Measurements from ENCODE around the gene ANKS1B. TPM values are rescaled to one million over a fixed set of nuclear protein-coding genes. Genes with fewer than 3 reads are reported as not detected.

The ANKS1B gene
- total and polyA plus RNA-seq, 10 of the 15 experiments (the other 5 are each of a cell fraction or from before 2014, with no cell fraction given), result 0.16 to 1.3 (median 0.82) TPM; not detected in 7

GRCh38 chr12:98908866-98909265 lies 1075.9 kb downstream of the ANKS1B start:
- no peaks in the 10 kb centered on the region for H3K9me3 ChIP-seq (replicated peaks; ENCODE audit: control insufficient read depth, insufficient read depth, low read length)
- FAIRE-seq (no peak), DNase-seq (ENCODE audit: low read depth, low spot score) (no peak), ATAC-seq (no peak)
- no peaks in the 10 kb centered on the region; a peak in 1 of 4 replicates for H3K27me3 ChIP-seq (replicated peaks in 1 of 2; ENCODE audit: control insufficient read depth in 2 of 2, insufficient read depth in 2 of 2, low read length in 1 of 2)
- RAD21 ChIA-PET (ENCODE audit: unreplicated experiment), result no interaction called here
- H3K4me1 ChIP-seq (ENCODE audit: control insufficient read depth, insufficient read depth, low read length), result no peaks in the 10 kb centered on the region
- 27% methylated on average over 6 of the region's 6 CpGs for WGBS (ENCODE audit: insufficient coverage, insufficient replicate concordance, low lambda C conversion rate, missing lambda C conversion rate)
- POLR2A ChIA-PET, result no interaction called here
- SMC1A ChIA-PET (ENCODE audit: uncharacterized antibody, unreplicated experiment), result no interaction called here
- H3K4me3 ChIP-seq, result no peak overlapping the region
- H4K20me1 ChIP-seq (ENCODE audit: control insufficient read depth, insufficient read depth), result no peaks in the 10 kb centered on the region
- CTCF ChIA-PET, result no interaction called here
- no TSS peak for BruUV-seq (replicated peaks)
- no peak overlapping the region for H3K4me2 ChIP-seq (ENCODE audit: control insufficient read depth, insufficient read depth)
- in situ Hi-C loops (cut with MboI), result no loop called here
- H3K27ac ChIP-seq (ENCODE audit: control insufficient read depth, insufficient read depth), result no peak overlapping the region
- intact Hi-C loops (cut with micrococcal nuclease; ENCODE audit: unreplicated experiment), result no loop called here
- TF ChIP-seq ZNF207 (IDR thresholded peaks at IDR 0.05; ENCODE audit: borderline replicate concordance) (no peak), BHLHE40 (IDR thresholded peaks at IDR 0.05; ENCODE audit: borderline replicate concordance in 1 of 2, low read depth in 2 of 2, low read length in 1 of 2) (no peak)
- TF ChIP-seq, protein P1, sequence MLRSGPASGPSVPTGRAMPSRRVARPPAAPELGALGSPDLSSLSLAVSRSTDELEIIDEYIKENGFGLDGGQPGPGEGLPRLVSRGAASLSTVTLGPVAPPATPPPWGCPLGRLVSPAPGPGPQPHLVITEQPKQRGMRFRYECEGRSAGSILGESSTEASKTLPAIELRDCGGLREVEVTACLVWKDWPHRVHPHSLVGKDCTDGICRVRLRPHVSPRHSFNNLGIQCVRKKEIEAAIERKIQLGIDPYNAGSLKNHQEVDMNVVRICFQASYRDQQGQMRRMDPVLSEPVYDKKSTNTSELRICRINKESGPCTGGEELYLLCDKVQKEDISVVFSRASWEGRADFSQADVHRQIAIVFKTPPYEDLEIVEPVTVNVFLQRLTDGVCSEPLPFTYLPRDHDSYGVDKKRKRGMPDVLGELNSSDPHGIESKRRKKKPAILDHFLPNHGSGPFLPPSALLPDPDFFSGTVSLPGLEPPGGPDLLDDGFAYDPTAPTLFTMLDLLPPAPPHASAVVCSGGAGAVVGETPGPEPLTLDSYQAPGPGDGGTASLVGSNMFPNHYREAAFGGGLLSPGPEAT (IDR thresholded peaks at IDR 0.05; ENCODE audit: low read depth), result no peak
- TF ChIP-seq, protein P2, sequence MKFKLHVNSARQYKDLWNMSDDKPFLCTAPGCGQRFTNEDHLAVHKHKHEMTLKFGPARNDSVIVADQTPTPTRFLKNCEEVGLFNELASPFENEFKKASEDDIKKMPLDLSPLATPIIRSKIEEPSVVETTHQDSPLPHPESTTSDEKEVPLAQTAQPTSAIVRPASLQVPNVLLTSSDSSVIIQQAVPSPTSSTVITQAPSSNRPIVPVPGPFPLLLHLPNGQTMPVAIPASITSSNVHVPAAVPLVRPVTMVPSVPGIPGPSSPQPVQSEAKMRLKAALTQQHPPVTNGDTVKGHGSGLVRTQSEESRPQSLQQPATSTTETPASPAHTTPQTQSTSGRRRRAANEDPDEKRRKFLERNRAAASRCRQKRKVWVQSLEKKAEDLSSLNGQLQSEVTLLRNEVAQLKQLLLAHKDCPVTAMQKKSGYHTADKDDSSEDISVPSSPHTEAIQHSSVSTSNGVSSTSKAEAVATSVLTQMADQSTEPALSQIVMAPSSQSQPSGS (IDR thresholded peaks at IDR 0.05; ENCODE audit: low read length), result no peak
- TF ChIP-seq, protein P3, sequence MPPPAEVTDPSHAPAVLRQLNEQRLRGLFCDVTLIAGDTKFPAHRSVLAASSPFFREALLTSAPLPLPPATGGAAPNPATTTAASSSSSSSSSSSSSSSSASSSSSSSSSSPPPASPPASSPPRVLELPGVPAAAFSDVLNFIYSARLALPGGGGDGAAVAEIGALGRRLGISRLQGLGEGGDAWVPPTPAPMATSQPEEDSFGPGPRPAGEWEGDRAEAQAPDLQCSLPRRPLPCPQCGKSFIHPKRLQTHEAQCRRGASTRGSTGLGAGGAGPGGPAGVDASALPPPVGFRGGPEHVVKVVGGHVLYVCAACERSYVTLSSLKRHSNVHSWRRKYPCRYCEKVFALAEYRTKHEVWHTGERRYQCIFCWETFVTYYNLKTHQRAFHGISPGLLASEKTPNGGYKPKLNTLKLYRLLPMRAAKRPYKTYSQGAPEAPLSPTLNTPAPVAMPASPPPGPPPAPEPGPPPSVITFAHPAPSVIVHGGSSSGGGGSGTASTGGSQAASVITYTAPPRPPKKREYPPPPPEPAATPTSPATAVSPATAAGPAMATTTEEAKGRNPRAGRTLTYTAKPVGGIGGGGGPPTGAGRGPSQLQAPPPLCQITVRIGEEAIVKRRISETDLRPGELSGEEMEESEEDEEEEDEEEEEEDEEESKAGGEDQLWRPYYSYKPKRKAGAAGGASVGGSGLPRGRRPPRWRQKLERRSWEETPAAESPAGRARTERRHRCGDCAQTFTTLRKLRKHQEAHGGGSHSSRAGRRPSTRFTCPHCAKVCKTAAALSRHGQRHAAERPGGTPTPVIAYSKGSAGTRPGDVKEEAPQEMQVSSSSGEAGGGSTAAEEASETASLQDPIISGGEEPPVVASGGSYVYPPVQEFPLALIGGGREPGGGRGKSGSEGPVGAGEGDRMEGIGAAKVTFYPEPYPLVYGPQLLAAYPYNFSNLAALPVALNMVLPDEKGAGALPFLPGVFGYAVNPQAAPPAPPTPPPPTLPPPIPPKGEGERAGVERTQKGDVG (CRISPR knock-in tag; IDR thresholded peaks at IDR 0.05), result no peak
- no peak overlapping the region for H3K9ac ChIP-seq (ENCODE audit: control insufficient read depth, insufficient read depth, low read length)
- no peaks in the 10 kb centered on the region for H3K79me2 ChIP-seq (ENCODE audit: control insufficient read depth, insufficient read depth, low read length)
- no peak overlapping the region for H2AFZ ChIP-seq (ENCODE audit: control insufficient read depth, low read depth, low read length)
- H3K36me3 ChIP-seq (ENCODE audit: control insufficient read depth in 2 of 2, insufficient read depth in 2 of 2, low read length in 1 of 2), result no peaks in the 10 kb centered on the region
